ENCODE measurements around the gene KAT2A. TPM values are rescaled to one million over a fixed set of nuclear protein-coding genes. Genes with fewer than 3 reads are reported as not detected.

Gene KAT2A
- polyA plus RNA-seq, 3 donors: 1.9 to 68.7 (median 2.0) TPM

GRCh38 chr17:42107597-42108576 is 13.3 kb downstream of the KAT2A start:
- no peak overlapping the region for H3K27ac ChIP-seq (ENCODE audit: low read depth in 1 of 2, low read length in 2 of 2)
- H3K27me3 ChIP-seq (ENCODE audit: control insufficient read depth in 2 of 2, insufficient read depth in 2 of 2, low read length in 2 of 2): no peaks in the 10 kb centered on the region
- Mint-ChIP-seq H3K27me3 (ENCODE audit: low read depth in 3 of 3) (peaks cover 0 to 11% (median 1%) of the 10 kb centered on the region in 3 donors), H3K36me3 (peaks cover 52 to 62% of the 10 kb centered on the region in 2 donors), H3K4me1 (peaks cover 28% of the 10 kb centered on the region), H3K4me3 (peak overlapping the region; percentile 72 to 79), H3K9me3 (no peaks in the 10 kb centered on the region), H3K27ac (peak overlapping the region in 2 of 7 donors; percentile 50 to 57)
- peak overlapping the region; percentile 38 for H3K9ac ChIP-seq (ENCODE audit: insufficient read depth, low read length, poor library complexity, severe bottlenecking)
- H3K9me3 ChIP-seq (replicated peaks in 1 of 2; ENCODE audit: control insufficient read depth in 1 of 2, insufficient read depth in 1 of 2, low read length in 2 of 2): no peaks in the 10 kb centered on the region
- peak overlapping the region; percentile 82 for H3K4me2 ChIP-seq (replicated peaks; ENCODE audit: extremely low read depth, low read length, poor library complexity, severe bottlenecking)
- intact Hi-C loops (cut with micrococcal nuclease): no loop called here
- no peaks in the 10 kb centered on the region for H4K20me1 ChIP-seq (ENCODE audit: insufficient read depth, low read length)
- 39% methylated on average over 51 of the region's 51 CpGs for WGBS (ENCODE audit: insufficient coverage)
- H3K4me3 ChIP-seq (replicated peaks in 1 of 3; ENCODE audit: low read depth in 2 of 3, low read length in 3 of 3): peak overlapping the region; percentile 28 to 75 (median 35)
- peaks cover 5% of the 10 kb centered on the region for H3K79me2 ChIP-seq (ENCODE audit: insufficient read depth, low read length)
- peaks cover 14 to 44% of the 10 kb centered on the region in 2 donors for H3K36me3 ChIP-seq (replicated peaks in 1 of 2; ENCODE audit: control insufficient read depth in 1 of 2, insufficient read depth in 2 of 2, low read length in 2 of 2)
- peaks cover 24 to 29% of the 10 kb centered on the region in 2 donors for H3K4me1 ChIP-seq (ENCODE audit: control insufficient read depth in 1 of 2, insufficient read depth in 2 of 2, low read length in 2 of 2)
- no peak for TF ChIP-seq CTCF (IDR thresholded peaks at IDR 0.05)
- DNase-seq: peak; percentile 73 to 76 (median 74)
- H2AFZ ChIP-seq (ENCODE audit: insufficient read depth, low read depth, low read length, poor library complexity, severe bottlenecking): peak overlapping the region; percentile 78

GRCh38 chr17:42107124-42107523 is 14.0 kb downstream of the KAT2A start:
- 60% methylated on average over 3 of the region's 6 CpGs for WGBS (ENCODE audit: insufficient coverage)
- H3K9me3 ChIP-seq (replicated peaks in 1 of 2; ENCODE audit: control insufficient read depth in 1 of 2, insufficient read depth in 1 of 2, low read length in 2 of 2): no peaks in the 10 kb centered on the region
- peak overlapping the region; percentile 78 for H2AFZ ChIP-seq (ENCODE audit: insufficient read depth, low read depth, low read length, poor library complexity, severe bottlenecking)
- peaks cover 5% of the 10 kb centered on the region for H3K79me2 ChIP-seq (ENCODE audit: insufficient read depth, low read length)
- Mint-ChIP-seq H3K4me3 (peak overlapping the region; percentile 72 to 79), H3K9me3 (no peaks in the 10 kb centered on the region), H3K27me3 (ENCODE audit: low read depth in 3 of 3) (peaks cover 0 to 11% (median 1%) of the 10 kb centered on the region in 3 donors), H3K36me3 (peaks cover 57 to 67% of the 10 kb centered on the region in 2 donors), H3K27ac (no peak overlapping the region), H3K4me1 (peaks cover 25% of the 10 kb centered on the region)
- H3K36me3 ChIP-seq (replicated peaks in 1 of 2; ENCODE audit: control insufficient read depth in 1 of 2, insufficient read depth in 2 of 2, low read length in 2 of 2): peaks cover 14 to 44% of the 10 kb centered on the region in 2 donors
- H3K4me3 ChIP-seq (replicated peaks in 1 of 3; ENCODE audit: low read depth in 2 of 3, low read length in 3 of 3): peak overlapping the region; percentile 28 to 75 (median 35)
- no peak overlapping the region for H3K27ac ChIP-seq (ENCODE audit: low read depth in 1 of 2, low read length in 2 of 2)
- no peaks in the 10 kb centered on the region for H3K27me3 ChIP-seq (ENCODE audit: control insufficient read depth in 2 of 2, insufficient read depth in 2 of 2, low read length in 2 of 2)
- no peak for DNase-seq
- TF ChIP-seq CTCF (IDR thresholded peaks at IDR 0.05): no peak
- H4K20me1 ChIP-seq (ENCODE audit: insufficient read depth, low read length): no peaks in the 10 kb centered on the region
- H3K9ac ChIP-seq (ENCODE audit: insufficient read depth, low read length, poor library complexity, severe bottlenecking): no peak overlapping the region
- H3K4me2 ChIP-seq (replicated peaks; ENCODE audit: extremely low read depth, low read length, poor library complexity, severe bottlenecking): peak overlapping the region; percentile 82
- intact Hi-C loops (cut with micrococcal nuclease): no loop called here
- peaks cover 20 to 25% of the 10 kb centered on the region in 2 donors for H3K4me1 ChIP-seq (ENCODE audit: control insufficient read depth in 1 of 2, insufficient read depth in 2 of 2, low read length in 2 of 2)

Measured in CD14-positive monocyte (primary cell).